Measurements from ENCODE around the gene SMDT1.

Gene SMDT1

DNA sequence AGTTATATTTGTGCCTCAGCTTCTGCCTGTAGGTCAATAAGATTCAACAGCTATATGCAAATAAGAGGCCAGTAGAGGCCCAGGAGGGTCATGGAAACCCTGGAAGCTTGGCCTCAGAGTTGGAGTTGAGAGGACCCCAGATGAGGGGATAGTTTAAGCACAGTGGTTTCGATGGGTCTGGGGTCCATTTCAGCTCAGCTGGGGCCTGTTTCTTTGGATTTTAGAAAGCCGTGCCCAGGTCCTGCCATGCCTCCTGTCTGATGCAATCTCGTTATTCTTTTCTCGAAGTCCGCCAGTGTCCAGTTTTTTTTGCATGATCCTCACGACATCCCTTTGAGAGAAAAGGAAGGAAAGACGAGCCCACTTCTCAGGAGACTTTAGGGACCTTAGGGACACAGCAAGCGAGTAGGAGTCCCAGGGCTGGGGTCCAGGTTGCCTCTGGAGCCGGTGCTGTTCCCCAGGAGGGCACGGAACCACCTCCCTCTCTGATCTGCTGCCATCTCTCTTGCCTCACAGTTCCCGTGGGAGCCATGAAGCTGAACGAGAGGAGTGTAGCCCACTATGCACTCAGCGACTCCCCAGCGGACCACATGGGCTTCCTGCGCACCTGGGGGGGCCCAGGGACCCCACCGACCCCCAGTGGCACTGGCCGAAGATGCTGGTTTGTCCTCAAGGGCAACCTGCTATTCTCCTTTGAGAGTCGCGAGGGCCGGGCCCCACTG, 2.6 kb upstream of the SMDT1 start:
- DNase-seq (ENCODE audit: low read depth) = no peak
- H3K4me3 ChIP-seq (ENCODE audit: control insufficient read depth, low read depth, low read length) = no peak overlapping the region
- TF ChIP-seq, protein P1, sequence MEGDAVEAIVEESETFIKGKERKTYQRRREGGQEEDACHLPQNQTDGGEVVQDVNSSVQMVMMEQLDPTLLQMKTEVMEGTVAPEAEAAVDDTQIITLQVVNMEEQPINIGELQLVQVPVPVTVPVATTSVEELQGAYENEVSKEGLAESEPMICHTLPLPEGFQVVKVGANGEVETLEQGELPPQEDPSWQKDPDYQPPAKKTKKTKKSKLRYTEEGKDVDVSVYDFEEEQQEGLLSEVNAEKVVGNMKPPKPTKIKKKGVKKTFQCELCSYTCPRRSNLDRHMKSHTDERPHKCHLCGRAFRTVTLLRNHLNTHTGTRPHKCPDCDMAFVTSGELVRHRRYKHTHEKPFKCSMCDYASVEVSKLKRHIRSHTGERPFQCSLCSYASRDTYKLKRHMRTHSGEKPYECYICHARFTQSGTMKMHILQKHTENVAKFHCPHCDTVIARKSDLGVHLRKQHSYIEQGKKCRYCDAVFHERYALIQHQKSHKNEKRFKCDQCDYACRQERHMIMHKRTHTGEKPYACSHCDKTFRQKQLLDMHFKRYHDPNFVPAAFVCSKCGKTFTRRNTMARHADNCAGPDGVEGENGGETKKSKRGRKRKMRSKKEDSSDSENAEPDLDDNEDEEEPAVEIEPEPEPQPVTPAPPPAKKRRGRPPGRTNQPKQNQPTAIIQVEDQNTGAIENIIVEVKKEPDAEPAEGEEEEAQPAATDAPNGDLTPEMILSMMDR (IDR thresholded peaks at IDR 0.05; ENCODE audit: control insufficient read depth, insufficient read depth, low read depth, low read length, missing control alignments) = no peak

DNA sequence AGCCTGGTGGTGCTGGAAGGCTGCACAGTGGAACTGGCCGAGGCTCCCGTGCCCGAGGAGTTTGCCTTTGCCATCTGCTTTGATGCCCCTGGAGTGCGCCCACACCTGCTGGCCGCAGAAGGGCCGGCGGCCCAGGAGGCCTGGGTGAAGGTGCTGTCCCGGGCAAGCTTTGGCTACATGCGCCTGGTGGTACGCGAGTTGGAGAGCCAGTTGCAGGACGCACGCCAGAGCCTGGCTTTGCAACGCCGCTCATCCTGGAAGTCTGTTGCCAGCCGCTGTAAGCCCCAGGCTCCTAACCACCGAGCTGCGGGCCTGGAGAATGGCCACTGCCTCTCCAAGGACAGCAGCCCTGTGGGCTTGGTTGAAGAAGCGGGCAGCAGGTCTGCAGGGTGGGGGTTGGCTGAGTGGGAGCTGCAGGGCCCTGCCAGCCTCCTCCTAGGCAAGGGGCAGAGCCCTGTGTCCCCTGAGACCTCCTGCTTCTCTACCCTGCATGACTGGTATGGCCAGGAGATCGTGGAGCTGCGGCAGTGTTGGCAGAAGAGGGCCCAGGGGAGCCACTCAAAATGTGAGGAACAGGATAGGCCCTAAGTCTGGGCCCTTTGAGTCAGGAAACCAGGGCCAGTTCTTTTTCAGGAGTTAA, 1.9 kb upstream of the SMDT1 start:
- no peak overlapping the region for H3K4me3 ChIP-seq (ENCODE audit: control insufficient read depth, low read depth, low read length)
- DNase-seq (ENCODE audit: low read depth) = no peak
- TF ChIP-seq, protein P1 (IDR thresholded peaks at IDR 0.05; ENCODE audit: control insufficient read depth, insufficient read depth, low read depth, low read length, missing control alignments) = no peak

DNA sequence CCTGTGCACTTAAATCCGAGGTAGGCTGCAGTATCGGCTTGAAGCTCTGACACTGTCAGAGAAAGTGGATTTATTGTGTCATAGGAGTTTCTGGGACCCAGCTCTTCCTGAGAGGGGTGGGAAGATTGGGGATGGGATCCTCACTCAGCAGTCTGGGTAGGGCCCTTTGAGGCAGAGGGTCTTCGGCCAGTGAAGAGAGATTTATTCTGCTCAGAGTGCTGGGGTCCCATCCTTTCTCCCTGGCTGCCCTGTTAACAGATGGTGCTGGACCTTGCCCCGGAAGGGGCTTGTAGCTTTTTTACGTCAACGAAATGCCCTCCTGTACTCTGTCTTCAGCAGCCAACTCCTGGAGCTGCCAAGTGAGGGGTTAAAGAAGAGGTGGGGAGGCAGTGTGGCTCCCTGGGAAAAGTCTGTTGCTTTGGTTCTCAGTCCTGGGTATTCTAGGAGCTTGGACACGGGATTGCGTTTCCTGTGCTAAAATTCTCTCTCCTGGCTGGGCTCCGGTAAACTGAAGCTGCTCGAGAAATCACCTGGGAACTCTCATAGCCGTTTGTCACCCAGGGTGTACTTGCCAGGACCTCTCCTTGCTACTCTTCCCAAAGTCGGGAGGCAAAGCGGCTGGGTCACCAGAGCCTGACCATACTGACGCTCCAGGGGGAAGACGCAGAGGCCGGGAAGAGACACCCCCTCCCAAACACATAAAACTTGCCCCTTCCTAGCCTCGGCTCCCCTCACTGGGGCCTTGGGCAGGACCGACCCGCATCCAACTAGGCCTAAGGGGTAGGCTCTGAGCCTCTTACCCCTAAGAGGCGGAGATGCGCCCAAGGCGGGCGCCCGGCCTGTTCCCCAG, 806 bp upstream of the SMDT1 start:
- peak overlapping the region; percentile 29 for H3K4me3 ChIP-seq (ENCODE audit: control insufficient read depth, low read depth, low read length)
- TF ChIP-seq, protein P1 (IDR thresholded peaks at IDR 0.05; ENCODE audit: control insufficient read depth, insufficient read depth, low read depth, low read length, missing control alignments) = no peak
- DNase-seq (ENCODE audit: low read depth) = no peak

DNA sequence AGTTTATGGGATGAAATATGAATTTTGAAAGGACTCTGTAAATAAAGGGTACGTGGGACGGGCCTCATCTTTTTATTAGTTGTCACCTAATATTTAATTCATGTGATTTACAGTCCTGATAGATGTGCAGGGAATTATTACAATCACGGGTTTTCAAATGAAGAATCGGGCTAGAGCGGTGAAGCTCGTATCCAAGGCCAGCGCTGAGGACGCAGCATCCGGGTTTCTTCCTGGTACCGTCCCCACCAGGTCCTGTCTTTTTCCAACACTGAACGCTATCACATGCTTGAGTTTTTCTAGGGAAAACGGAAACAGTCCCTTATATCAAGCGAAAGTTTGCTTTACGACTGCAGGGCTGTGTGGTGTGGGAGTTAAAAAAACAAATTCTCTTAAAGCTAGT, 787 bp downstream of the SMDT1 start:
- TF ChIP-seq, protein P1 (IDR thresholded peaks at IDR 0.05; ENCODE audit: control insufficient read depth, insufficient read depth, low read depth, low read length, missing control alignments) = no peak
- H3K4me3 ChIP-seq (ENCODE audit: control insufficient read depth, low read depth, low read length) = peak overlapping the region; percentile 79
- no peak for DNase-seq (ENCODE audit: low read depth)

DNA sequence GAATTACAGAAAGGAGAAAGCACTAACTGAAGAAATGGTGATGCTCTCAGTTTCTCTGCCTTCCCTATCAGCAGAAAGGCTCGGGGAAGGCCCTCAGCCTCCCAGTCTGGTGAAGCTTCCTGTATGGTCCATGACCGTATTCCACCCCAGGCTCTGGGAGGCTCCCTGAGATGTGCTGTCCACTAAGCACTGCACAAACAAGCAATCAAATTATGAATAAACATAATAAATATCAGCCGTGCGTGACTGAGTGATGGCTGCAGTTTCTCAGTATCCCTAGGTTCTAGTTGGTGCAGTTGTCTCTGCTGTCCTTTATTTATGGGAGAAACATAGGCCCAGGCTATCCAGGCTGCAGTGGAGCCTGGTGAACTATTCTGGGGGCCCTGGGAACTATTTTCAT, 3.6 kb downstream of the SMDT1 start:
- TF ChIP-seq, protein P1 (IDR thresholded peaks at IDR 0.05; ENCODE audit: control insufficient read depth, insufficient read depth, low read depth, low read length, missing control alignments) = no peak
- no peak overlapping the region for H3K4me3 ChIP-seq (ENCODE audit: control insufficient read depth, low read depth, low read length)

DNA sequence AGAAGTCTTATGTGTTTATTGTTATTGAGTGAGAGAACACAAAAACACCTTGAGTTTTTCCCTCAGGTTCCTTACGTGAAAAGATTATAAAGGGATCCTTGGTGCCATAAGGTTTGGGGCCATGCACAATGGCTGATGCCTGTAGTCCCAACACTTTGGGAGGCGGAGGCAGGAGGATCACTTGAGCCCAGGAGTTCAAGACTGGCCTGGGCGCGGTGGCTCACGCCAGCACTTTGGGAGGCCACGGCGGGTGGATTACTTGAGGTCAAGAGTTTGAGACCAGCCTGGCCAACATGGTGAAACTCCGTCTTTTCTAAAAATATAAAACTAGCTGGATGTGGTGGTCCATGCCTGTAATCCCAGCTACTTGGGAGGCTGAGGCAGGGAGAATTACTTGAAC, 5.4 kb downstream of the SMDT1 start:
- DNase-seq (ENCODE audit: low read depth) = no peak
- no peak overlapping the region for H3K4me3 ChIP-seq (ENCODE audit: control insufficient read depth, low read depth, low read length)
- TF ChIP-seq, protein P1 (IDR thresholded peaks at IDR 0.05; ENCODE audit: control insufficient read depth, insufficient read depth, low read depth, low read length, missing control alignments) = no peak

More for the DNA sequence above, 3.6 kb downstream of the SMDT1 start:
- no peak for DNase-seq (ENCODE audit: low read depth)

Data from AG09309 (cell line).